Tibial nerve (tissue), 4 donors: ENCODE measurements around the gene GARIN5B.

ENCODE experiments used
- CTCF ChIP-seq, 5 experiments: fragments of 200-600 bp in 3 of 5; fragments of 450-650 bp in 2 of 5; sonication (generic) in 3 of 5; IDR thresholded peaks; one replicate each; pipeline ENCODE4 v1.5.1; 2016 to 2019; ENCODE audit warnings: antibody characterized with exemption in 5 of 5, mild to moderate bottlenecking in 3 of 5, moderate library complexity in 2 of 5
- EP300 ChIP-seq, 2 donors: sonication (generic); formaldehyde crosslinking; IDR thresholded peaks; one replicate each; pipeline ENCODE4 v1.6.1; 2017; ENCODE audit warnings: antibody characterized with exemption in 2 of 2, mild to moderate bottlenecking in 1 of 2
- POLR2A ChIP-seq, 2 donors: fragments of 450-650 bp; IDR thresholded peaks; one replicate each; pipeline ENCODE4 v1.6.1; 2017; ENCODE audit warnings: antibody characterized with exemption in 2 of 2, mild to moderate bottlenecking in 2 of 2, moderate library complexity in 2 of 2

GRCh38 chr19:55339105-55339888, 23.8 kb downstream of the GARIN5B start, which contains the start of gene KMT5C:
- TF ChIP-seq CTCF (IDR thresholded peaks at IDR 0.05) = peak in 4 of 5 experiments; percentile 13 to 79 (median 64)
- TF ChIP-seq POLR2A (IDR thresholded peaks at IDR 0.05) = peak; percentile 12 to 55
- TF ChIP-seq EP300 (IDR thresholded peaks at IDR 0.05) = peak; percentile 79 to 82
